ENCODE data around the gene FAU.
A peak's percentile ranks its signal among the peaks of the same experiment; 100 is the strongest.

Gene FAU

GRCh38 chr11:65135633-65136145 is 13.8 kb upstream of the FAU start:
- no peak for DNase-seq

DNA sequence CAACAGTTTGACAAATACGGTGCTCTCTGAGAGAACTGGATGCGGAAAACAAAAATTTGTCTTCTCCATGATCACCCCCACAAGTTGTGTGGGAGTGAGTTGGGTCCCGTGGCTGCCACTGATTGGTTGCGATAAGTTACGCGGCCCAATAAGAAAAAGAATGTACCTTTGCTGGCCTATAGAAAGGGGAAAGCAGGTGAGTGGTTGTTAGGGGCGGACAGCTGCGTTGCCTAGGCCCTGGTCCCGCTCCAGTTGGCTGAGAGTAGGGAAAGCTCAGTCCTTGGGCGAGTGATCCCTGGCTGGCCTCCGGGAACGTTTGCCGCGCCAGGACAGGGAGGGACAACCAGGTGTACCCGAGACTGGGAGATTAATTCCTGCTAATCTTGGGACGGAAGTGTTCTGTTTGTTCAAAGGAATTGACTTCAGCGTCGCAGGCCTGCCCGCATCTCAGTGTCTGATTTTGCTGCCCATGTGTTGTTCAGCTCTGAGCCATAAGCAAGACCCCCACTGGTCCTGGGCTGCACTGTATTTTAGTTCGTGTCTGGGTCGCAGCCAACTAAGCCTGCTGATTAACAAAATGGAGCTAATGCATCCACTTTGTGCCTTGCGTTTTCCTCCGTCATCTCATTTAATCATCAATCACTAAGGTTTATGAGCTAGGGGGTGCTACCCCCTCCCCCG is 13.2 kb upstream of the FAU start:
- peak; percentile 77 to 81 for DNase-seq

- peak; percentile 87 to 89 for DNase-seq
Measured at GRCh38 chr11:65134240-65134951, 12.5 kb upstream of the FAU start, which contains the start of gene SYVN1. TSS of gene SYVN1 (minus strand) at chr11:65134519. CDS start at chr11:65133601, 918 bp downstream.

DNA sequence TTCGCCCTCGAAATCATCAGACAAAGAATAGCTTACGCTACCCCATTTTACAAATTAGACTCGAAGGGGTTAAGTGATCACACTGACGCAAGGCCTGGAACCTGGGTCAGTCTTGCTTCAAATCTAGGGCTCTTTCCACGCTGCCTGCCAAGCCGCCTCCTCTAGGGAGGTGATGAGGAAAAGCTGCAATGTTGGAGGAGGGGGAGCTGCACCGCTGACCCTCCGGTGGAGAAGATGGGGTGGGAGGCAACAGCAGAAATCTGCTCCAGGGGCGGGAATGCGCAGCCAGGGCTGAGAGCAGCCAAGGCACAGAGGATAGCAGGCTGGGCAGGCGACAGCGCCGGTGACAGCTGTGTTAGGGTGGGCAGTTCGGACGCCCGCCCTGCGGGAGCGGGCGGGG is 11.8 kb upstream of the FAU start:
- DNase-seq: no peak

- peak in 1 of 2 experiments; percentile 38 for DNase-seq
Measured at GRCh38 chr11:65132988-65133700, 11.2 kb upstream of the FAU start.

- no peak for DNase-seq
Measured at GRCh38 chr11:65132238-65132987, 10.5 kb upstream of the FAU start.

- DNase-seq: no peak
Measured at GRCh38 chr11:65131895-65132237, 9.9 kb upstream of the FAU start.

DNA sequence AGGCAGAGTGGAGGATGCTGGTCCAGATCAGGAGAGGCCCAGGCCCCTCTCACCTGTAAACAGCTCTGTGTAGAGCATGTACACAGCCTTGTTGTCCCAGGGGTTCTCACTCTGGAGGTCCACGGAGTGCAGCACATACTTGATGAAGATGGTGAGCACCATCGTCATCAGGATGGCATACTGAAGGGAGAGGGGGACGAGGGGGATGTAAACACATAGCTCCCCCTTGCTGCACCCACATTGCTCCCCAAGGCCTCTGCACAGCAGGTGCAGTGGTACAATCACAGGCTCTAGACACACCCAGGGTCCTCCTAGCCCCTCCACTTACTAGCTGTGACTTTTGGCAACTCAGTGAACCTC is 9.5 kb upstream of the FAU start:
- no peak for DNase-seq

DNA sequence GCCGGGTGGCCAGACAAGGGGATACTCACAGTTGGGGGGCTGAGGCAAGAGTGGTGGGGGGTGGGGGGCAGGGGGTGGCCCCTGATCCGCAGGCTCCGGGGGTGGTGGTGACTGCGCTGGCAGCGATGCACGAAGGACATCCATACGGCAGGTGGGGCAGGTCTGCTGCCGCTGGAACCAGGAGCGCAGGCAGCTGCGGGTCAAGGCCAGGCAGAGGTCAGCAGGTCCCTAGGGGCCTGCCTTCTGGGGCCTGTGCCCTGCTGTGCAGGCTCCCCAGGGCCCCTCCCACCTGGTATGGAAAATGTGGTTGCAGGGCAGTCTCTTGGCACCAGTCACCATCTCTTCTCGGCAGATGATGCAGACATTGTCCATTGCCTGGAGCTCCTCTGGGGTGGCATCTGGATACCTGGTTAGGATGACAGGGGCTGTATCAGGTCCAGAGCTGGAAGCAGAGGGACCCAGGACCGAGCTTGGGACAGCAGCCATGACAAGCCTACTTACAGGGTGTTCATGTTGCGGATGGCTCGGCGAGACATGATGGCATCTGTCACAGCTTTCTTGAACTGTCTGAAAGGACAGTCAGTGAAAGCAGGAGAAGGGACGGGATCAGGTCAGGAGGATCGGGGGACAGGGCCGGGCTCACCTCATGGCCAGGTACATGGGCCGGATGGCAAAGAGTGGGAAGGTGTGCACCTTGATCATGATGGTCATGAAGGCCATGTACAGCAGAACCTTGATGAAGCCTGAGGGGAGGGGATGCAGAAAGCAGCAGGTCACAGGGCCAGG is 8.9 kb upstream of the FAU start:
- no peak for DNase-seq

GRCh38 chr11:65129649-65130441 is 7.9 kb upstream of the FAU start:
- no peak for DNase-seq

DNA sequence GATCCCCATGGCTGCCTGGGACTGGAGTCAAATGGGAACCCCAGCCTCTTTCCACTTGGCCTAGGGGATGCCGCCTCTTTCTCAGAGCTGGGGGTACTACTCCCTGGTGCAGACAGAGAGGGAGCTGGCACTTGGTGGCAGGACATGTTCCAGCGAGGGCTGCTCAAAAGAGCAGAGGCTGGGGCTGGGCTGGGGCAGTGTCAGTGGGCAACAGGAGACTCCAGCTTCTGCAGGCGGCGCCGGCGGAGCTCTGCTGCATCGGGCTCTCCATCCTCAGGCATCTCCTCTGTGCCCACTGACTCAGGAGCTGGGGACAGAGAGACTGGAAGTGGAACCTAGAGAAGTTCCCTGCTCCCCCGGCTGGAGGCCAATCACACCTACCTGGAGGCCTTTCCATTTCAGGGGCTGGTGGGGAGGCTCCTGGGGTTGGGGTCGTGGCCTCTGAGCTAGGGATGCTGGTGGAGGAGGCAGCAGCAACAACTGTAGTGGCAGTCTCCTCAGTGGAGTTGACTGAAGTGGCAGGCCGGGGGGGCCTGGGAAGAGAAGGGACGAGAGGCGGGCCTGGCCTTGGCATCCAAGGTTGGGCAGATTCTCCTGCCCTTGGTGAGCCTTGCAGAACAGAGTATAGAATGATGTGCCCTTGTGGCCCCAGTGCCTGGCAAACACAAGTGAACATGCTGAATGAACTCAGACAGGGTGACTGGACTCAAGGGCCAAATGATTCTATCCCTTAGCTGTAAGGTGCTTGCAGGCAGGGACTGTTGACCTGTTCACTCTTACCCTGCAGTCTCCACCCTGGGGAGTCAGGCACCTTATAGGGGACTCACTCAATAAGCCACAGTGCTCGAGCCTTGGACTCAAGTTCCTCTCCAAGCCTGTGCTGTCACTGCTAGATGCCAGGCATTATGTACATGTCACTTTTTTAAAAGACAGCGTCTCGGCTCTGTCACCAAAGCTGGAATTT is 6.5 kb upstream of the FAU start:
- DNase-seq: no peak

DNA sequence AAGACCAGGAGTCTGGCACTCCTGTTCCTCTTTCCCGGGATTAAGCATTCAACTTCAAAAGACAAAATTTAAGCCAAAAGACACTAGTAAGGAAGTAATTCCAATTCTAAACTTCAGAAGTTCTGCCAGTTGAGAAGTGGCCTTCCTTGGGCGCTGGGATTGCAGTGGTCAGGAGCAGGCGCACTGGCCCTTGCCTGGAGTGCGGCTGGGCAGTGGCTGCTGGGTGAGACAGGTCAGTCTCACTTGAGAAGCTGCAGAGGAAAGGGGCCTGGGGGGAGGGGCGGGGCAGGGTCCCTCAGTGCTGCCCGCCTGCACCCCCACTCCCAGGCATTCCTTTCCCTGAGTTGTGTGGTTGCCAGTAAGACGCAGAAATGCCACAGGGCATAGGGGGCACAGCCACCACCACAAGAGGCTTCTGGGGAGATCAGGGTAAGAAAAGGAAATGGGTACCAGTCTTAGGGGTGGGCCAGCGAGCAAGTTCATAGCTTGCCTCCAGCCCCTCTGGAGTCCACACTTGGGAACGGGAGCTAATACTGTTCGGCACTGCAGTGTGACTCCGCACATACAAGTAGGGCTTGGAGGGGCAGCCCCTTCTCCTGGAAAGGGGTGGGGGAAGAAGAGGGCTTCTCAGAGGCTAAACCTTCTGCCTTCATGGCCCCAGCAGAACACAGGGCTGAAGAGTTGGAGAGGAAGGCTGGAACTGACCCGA is 5.7 kb upstream of the FAU start:
- no peak for DNase-seq

DNA sequence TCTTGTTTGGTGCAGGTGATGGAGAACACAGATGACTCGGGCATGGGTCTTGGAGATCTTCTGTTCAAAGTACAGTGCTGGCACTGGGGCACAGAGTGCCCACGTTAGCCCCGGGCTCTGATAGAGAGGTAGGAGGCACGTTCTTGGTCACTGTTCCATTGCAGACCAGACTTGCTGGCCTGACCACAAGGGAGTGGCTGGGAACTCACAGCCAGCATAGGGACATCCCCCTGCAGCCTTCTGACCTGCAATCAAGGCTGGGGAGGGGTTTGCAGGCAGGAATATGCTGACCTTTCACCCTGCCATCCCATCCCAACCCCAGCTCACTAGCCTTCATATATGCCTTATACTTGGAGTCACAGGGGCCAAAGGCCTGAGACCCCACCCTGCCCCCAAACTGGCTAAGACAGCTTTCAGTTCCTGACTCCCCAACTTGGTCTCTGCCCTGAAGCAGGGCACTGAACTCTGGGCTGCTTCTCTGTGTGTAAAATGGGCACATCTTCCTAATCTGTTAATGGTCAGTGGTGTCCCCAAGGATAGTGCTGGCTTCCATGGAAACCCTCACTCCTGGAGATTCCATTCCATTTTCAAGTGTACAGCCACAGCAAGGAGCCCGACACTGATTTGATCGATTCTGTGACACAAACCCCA is 4.8 kb upstream of the FAU start:
- DNase-seq: no peak

DNA sequence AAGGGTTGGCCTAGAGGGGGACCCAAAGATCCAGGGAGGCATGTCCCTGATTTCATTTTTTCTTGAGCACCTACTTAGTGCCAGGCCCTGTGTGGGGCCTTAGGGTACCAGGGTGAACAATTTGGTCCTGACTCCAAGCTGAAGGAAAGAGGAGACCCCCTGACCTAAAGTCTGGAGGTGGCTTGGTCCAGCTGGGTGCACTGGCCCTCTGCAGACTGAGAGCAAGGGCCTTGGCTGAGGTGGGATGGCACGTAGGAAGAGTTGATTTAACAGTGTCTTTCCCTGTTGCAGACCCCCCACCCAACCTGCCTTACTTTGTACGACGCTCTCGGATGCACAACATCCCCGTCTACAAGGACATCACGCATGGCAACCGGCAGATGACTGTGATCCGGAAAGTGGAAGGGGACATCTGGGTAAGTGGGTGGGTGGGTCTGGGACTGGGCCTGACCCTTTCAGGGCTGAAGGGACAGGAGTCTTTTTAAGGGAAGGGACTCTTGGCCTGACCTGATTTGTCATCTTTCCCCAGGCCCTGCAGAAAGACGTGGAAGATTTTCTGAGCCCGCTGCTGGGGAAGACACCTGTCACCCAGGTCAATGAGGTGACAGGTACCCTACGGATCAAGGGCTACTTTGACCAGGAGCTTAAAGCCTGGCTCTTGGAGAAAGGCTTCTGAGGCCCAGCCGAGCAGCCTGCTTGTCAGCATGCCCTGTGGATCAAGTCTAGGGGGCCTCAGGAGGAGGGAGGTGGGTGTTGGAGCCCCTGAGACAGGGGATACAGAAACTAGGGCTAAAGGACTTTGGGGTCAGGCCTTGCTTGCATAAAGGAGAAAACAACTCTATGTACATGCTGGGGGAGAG is 3.5 kb upstream of the FAU start:
- DNase-seq: no peak

- no peak for DNase-seq
Measured at GRCh38 chr11:65124480-65125196, 2.7 kb upstream of the FAU start.

DNA sequence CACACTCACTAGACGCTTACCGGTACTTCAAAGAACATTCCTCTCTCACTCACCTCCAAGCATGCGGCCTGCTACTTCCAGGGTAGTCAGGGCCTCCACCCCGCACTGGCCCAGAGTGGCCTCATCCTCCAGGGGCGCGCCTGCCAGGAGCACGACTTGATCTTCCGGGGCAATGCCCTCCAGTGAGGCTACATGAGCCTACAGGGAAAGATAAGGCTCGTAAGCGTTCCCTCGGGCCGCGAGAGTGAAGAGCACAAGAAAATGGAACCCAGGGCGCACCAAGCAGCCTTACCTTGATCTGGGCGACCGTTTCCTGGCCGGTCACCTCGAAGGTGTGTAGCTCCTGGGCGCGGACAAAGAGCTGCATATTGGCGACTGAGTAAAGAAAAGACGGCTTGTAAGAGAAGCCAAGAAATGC is 478 bp downstream of the FAU start:
- DNase-seq: no peak

GRCh38 chr11:65120831-65121230 is 1.1 kb downstream of the FAU start:
- DNase-seq: no peak

Measured in activated CD4-positive, alpha-beta T cell treated with anti-CD3 and anti-CD28 coated beads, Interleukin-2, amount 50 U/mL, for 4 hours (primary cell).